Ovary (tissue), 9 donors: ENCODE results near the gene MORN1. TPM values are rescaled to one million over a fixed set of nuclear protein-coding genes. Genes with fewer than 3 reads are reported as not detected.
A peak's percentile ranks its signal among the peaks of the same experiment; 100 is the strongest.

Experiments used
- DNase-seq, 5 donors: peaks; one replicate each; pipeline ENCODE4 v3.0.0-alpha.2; 2019 to 2020
- H3K27ac ChIP-seq, 2 donors: fragments of 200-600 bp; one replicate each; pipeline versions ENCODE4 v1.5.1 to v1.8.0; 2019 to 2022
- H3K27me3 ChIP-seq: fragments of 200-600 bp; one replicate; pipeline ENCODE4 v1.8.0; 2022
- H3K36me3 ChIP-seq: fragments of 200-600 bp; sonication (generic); one replicate; pipeline ENCODE4 v1.5.1; 2019
- H3K4me1 ChIP-seq: one replicate; pipeline ENCODE4 v1.8.1; 2013; ENCODE audit warnings: mild to moderate bottlenecking, moderate library complexity; ENCODE audit not compliant: insufficient read depth
- H3K4me3 ChIP-seq: fragments of 200-600 bp; sonication (generic); one replicate; pipeline ENCODE4 v1.5.1; 2017
- H3K9me3 ChIP-seq, 2 donors: fragments of 200-600 bp in 1 of 2; sonication (generic) in 1 of 2; one replicate each; pipeline versions ENCODE4 v1.5.1 to v1.8.1; 2013 to 2019; ENCODE audit warnings: mild to moderate bottlenecking in 1 of 2, moderate library complexity in 1 of 2
- CTCF ChIP-seq, 3 donors: fragments of 450-650 bp in 2 of 3; fragments of 200-600 bp in 1 of 3; IDR thresholded peaks; one replicate each; pipeline versions ENCODE4 v1.5.1 to v1.8.0; 2016 to 2022; ENCODE audit warnings: antibody characterized with exemption in 3 of 3, mild to moderate bottlenecking in 1 of 3
- EP300 ChIP-seq: sonication (generic); formaldehyde crosslinking; IDR thresholded peaks from one replicate; pipeline ENCODE4 v1.6.1; 2017; ENCODE audit warnings: antibody characterized with exemption
- POLR2A ChIP-seq: fragments of 450-650 bp; IDR thresholded peaks from one replicate; pipeline ENCODE4 v1.6.1; 2017; ENCODE audit warnings: antibody characterized with exemption, mild to moderate bottlenecking, moderate library complexity
- WGBS, 3 donors: extraction: QIAGEN DNeasy Blood & Tissue Kit in 1 of 3; methylation state at CpG; one replicate each; pipeline versions ENCODE4 v1.1.5 to v1.1.7; 2013 to 2017; 5-methylcytosine and 5-hydroxymethylcytosine counted together
- intact Hi-C, 4 donors: fragments of 100-400 bp; cut with DNase I; formaldehyde crosslinking; loops; one replicate each; pipeline versions ENCODE4 v1.11.0 to v1.15.1; 2022 to 2023
- polyA plus RNA-seq, 2 donors: library from polyadenylated mRNA; stranded (reverse); fragments of 200-250 nt in 1 of 2; fragments of 350-450 nt in 1 of 2; fragmentation: Illumina TruSeq in 1 of 2; extraction: RNeasy Lipid Tissue Mini Kit (QIAGEN cat#74804) in 1 of 2; gene quantifications; one replicate each; pipeline ENCODE4 v1.2.3, GENCODE V29; 2013 to 2014
- total RNA-seq, 7 donors: library from RNA; depleted of rRNA in 2 of 7; stranded (reverse); fragments of >200 nt in 2 of 7; fragmentation: NEBNext Ultra II Directional in 3 of 7; extraction: Animal tissue kit (Norgen Biotek cat#: 25700) in 3 of 7; gene quantifications; one replicate each; pipeline versions ENCODE4 v1.1.0 to v1.2.4, GENCODE V29; 2016 to 2023
- donor health status: DM: no; HTN: no; CAD: no; lungs with moderate emphysema.
- donor health status: DM: no; HTN: no; CAD: no.
- donor health status: Bipolar disorder and iron deficiency.
- donor health status: DM: yes; HTN: yes; CAD: no.
- donor health status: DM: no; HTN: no; CAD: no.
- donor health status: DM: yes; HTN: yes; CAD: no.

MORN1 gene
- total and polyA plus RNA-seq, 9 donors, result 1.7 to 24.2 (median 17.7) TPM

- Histone ChIP-seq H3K4me3 (no peak overlapping the region), H3K27ac (no peak overlapping the region), H3K27me3 (no peaks in the 10 kb centered on the region), H3K9me3 (no peaks in the 10 kb centered on the region), H3K4me1 (no peaks in the 10 kb centered on the region), H3K36me3 (no peaks in the 10 kb centered on the region)
- TF ChIP-seq EP300 (no peak), CTCF (IDR thresholded peaks at IDR 0.05) (no peak), POLR2A (no peak)
- DNase-seq, result peak in 1 of 5 donors; percentile 14
- intact Hi-C loops, result no loop called here
- WGBS, 3 donors, result 91 to 96% (median 94%) methylated on average over 14 of the region's 14 CpGs
These were observed 50.5 kb downstream of the MORN1 start for GRCh38 chr1:2340918-2341254.

DNA sequence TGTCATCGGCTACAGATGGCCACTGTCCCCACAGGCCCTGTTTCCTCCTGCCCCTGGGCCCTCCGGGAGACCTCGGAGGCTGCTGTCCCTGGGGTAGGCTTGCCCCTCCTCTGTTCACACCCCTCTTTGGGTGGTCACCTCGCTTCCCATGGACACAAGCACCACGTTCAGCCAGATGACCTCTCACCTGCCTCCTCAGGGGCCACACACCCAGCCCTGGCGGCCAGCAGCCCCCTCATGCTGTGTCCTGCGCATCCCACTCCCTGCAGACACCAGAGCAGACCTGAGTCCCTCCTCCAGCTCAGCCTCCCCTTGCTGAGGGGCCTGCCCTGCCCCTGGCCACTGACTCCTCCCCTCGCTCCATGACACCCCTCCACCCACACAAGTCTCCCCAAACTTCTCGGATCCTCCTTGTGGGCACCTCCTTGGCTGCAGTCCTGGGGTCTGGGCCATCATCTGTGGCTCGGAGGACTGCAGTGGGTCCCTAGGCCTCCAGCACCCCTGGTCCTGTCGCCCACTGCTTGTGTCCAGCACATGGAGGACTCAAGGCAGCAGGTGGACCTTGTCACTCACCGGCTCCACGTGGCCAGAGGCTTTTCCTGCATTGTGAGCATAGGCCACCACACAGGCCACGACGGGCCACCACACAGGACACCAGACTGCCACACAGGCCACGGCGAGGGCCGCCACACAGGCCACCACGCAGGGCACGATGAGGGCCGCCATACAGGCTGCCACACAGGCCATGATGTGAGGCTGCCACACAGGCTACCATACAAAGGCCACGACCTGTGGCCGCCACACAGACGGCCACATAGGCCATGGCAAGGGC is 51.1 kb downstream of the MORN1 start:
- no peak for TF ChIP-seq EP300
- TF ChIP-seq POLR2A, result no peak
- no peak for TF ChIP-seq CTCF (IDR thresholded peaks at IDR 0.05)
- H3K4me1 ChIP-seq, result no peaks in the 10 kb centered on the region
- no peak overlapping the region for H3K4me3 ChIP-seq
- WGBS, 3 donors, result 84 to 90% (median 87%) methylated on average over 24 of the region's 24 CpGs
- DNase-seq, result peak in 1 of 5 donors; percentile 16
- no peak overlapping the region for H3K27ac ChIP-seq
- H3K9me3 ChIP-seq, result no peaks in the 10 kb centered on the region
- intact Hi-C loops, result no loop called here
- no peaks in the 10 kb centered on the region for H3K36me3 ChIP-seq
- no peaks in the 10 kb centered on the region for H3K27me3 ChIP-seq

- Histone ChIP-seq H3K4me1 (no peaks in the 10 kb centered on the region), H3K27me3 (no peaks in the 10 kb centered on the region), H3K9me3 (no peaks in the 10 kb centered on the region), H3K36me3 (no peaks in the 10 kb centered on the region), H3K4me3 (no peak overlapping the region), H3K27ac (no peak overlapping the region)
- 84 to 87% (median 85%) methylated on average over 45 of the region's 45 CpGs for WGBS, 3 donors
- no peak for TF ChIP-seq EP300
- TF ChIP-seq CTCF (IDR thresholded peaks at IDR 0.05), result no peak
- no peak for TF ChIP-seq POLR2A
- DNase-seq, result no peak
- intact Hi-C loops, result no loop called here
These were observed 51.9 kb downstream of the MORN1 start for GRCh38 chr1:2339206-2340085.

- Histone ChIP-seq H3K4me1 (no peaks in the 10 kb centered on the region), H3K36me3 (no peaks in the 10 kb centered on the region), H3K9me3 (no peaks in the 10 kb centered on the region), H3K27me3 (no peaks in the 10 kb centered on the region), H3K27ac (no peak overlapping the region), H3K4me3 (no peak overlapping the region)
- 44 to 64% (median 47%) methylated on average over 9 to 10 of the region's 10 CpGs for WGBS, 3 donors
- DNase-seq, result no peak
- TF ChIP-seq CTCF (IDR thresholded peaks at IDR 0.05) (no peak), POLR2A (no peak), EP300 (no peak)
- intact Hi-C loops, result no loop called here
These were observed 53.9 kb downstream of the MORN1 start for GRCh38 chr1:2337501-2337900.
